Parathyroid adenoma (tissue), 2 donors: ENCODE results near the gene POTEJ.
"Not testable (repeated sequence)": the region's sequence is repeated elsewhere in the genome, so short reads cannot be mapped to it uniquely, and the experiment has no call there.

Experiments used
- H2AFZ ChIP-seq: fragments of 300-600 bp; sonication (generic); one replicate; pipeline ENCODE4 v1.7.0; 2017; ENCODE audit warnings: antibody characterized with exemption, mild to moderate bottlenecking
- H3K27ac ChIP-seq: fragments of 300-600 bp; sonication (generic); one replicate; pipeline ENCODE4 v1.7.0; 2017
- H3K27me3 ChIP-seq: fragments of 300-600 bp; sonication (generic); one replicate; pipeline ENCODE4 v1.7.0; 2017; ENCODE audit warnings: low read length; ENCODE audit not compliant: control insufficient read depth, insufficient read depth
- H3K36me3 ChIP-seq: fragments of 300-600 bp; sonication (generic); one replicate; pipeline ENCODE4 v1.7.0; 2017; ENCODE audit warnings: low read length; ENCODE audit not compliant: control insufficient read depth, insufficient read depth
- H3K4me1 ChIP-seq: fragments of 300-600 bp; sonication (generic); one replicate; pipeline ENCODE4 v1.7.0; 2017; ENCODE audit warnings: control low read depth
- H3K4me2 ChIP-seq: fragments of 300-600 bp; sonication (generic); one replicate; pipeline ENCODE4 v1.7.0; 2017; ENCODE audit warnings: low read length
- H3K4me3 ChIP-seq: fragments of 300-600 bp; sonication (generic); one replicate; pipeline ENCODE4 v1.7.0; 2017; ENCODE audit warnings: low read depth, low read length
- H3K79me2 ChIP-seq: fragments of 300-600 bp; sonication (generic); one replicate; pipeline ENCODE4 v1.7.0; 2017; ENCODE audit warnings: control low read depth
- H3K9ac ChIP-seq: fragments of 300-600 bp; sonication (generic); one replicate; pipeline ENCODE4 v1.7.0; 2017; ENCODE audit warnings: mild to moderate bottlenecking
- H3K9me3 ChIP-seq: fragments of 300-600 bp; sonication (generic); one replicate; pipeline ENCODE4 v1.7.0; 2017; ENCODE audit warnings: low read length; ENCODE audit not compliant: control insufficient read depth
- donor health status: primary hyperparathyroidism.

POTEJ gene

GRCh38 chr2:130601648-130602302, 9.5 kb upstream of the POTEJ start:
- not testable (repeated sequence) for H2AFZ ChIP-seq, H3K4me1 ChIP-seq, H3K9me3 ChIP-seq, H3K27me3 ChIP-seq, H3K4me3 ChIP-seq, H3K4me2 ChIP-seq, H3K79me2 ChIP-seq, H3K36me3 ChIP-seq, H3K9ac ChIP-seq, H3K27ac ChIP-seq

DNA sequence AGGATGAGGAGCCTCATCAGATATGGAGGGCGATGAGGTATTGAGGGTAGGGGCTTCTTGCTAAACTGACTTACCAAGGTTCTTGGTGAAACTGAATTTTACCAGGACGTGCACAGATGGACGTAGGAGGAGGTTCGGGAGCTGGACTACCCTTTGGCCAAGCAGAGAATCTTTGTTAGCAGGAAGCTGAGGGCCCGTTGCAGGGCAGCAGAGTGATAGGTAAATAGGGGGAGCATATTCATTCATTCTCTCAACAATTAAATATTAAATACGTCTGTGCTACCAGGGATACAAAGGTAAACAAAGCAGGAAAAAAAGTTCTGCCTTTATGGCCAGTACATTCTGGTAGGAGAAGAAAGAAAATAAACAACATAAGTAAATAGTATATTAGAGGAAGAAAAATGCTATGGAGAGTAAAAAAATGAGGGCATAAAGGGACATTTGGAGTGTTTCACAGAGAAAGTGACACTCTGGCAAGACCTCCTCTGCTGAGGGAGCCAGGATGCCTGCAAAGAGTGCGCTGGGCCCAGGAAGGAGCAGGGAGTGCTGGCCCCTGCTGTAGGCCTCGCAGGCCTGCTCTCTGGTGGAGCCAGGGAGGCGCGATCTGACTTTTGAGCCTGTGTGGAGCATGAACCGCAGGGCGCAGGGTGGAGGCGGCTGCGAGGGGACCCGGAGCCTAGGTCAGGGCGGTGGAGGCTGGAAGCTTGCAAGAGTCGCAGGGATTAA, 2.8 kb upstream of the POTEJ start:
- not testable (repeated sequence) for H3K9me3 ChIP-seq, H3K9ac ChIP-seq, H3K27ac ChIP-seq, H3K27me3 ChIP-seq, H3K4me2 ChIP-seq, H3K79me2 ChIP-seq, H3K4me3 ChIP-seq, H2AFZ ChIP-seq, H3K36me3 ChIP-seq, H3K4me1 ChIP-seq

GRCh38 chr2:130609002-130609920, 2.0 kb upstream of the POTEJ start:
- H3K27ac ChIP-seq, H3K4me1 ChIP-seq, H3K4me2 ChIP-seq, H3K4me3 ChIP-seq, H3K36me3 ChIP-seq, H3K9me3 ChIP-seq, H3K79me2 ChIP-seq, H2AFZ ChIP-seq, H3K9ac ChIP-seq, H3K27me3 ChIP-seq: not testable (repeated sequence)

DNA sequence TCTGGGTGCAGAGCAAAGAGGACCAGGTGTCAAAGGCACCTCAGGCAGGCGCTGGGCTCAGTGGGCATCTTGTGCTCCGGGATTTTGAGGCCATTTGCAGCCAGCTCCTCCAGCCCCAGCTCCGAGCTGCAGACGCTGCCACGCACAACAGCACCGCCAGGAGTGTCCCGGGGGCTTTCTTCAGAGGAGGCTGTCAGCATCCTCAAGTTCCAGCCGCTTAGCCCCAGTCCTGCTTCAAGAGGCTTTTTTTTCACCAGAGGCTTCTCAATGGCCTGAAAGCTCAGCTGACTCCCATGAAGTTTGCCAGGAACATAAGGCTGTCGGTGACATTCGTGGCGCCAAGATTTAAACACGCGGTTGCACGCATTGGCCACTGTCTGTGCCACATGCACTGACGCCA, 754 bp upstream of the POTEJ start:
- not testable (repeated sequence) for H3K9ac ChIP-seq, H3K27me3 ChIP-seq, H3K9me3 ChIP-seq, H3K4me3 ChIP-seq, H3K4me2 ChIP-seq, H3K79me2 ChIP-seq, H3K27ac ChIP-seq, H3K4me1 ChIP-seq, H3K36me3 ChIP-seq, H2AFZ ChIP-seq

- not testable (repeated sequence) for H3K79me2 ChIP-seq, H3K27ac ChIP-seq, H3K9me3 ChIP-seq, H3K4me1 ChIP-seq, H3K4me3 ChIP-seq, H3K27me3 ChIP-seq, H3K9ac ChIP-seq, H3K36me3 ChIP-seq, H2AFZ ChIP-seq, H3K4me2 ChIP-seq
Measured at GRCh38 chr2:130628784-130629475, 17.7 kb downstream of the POTEJ start.

- not testable (repeated sequence) for H2AFZ ChIP-seq, H3K36me3 ChIP-seq, H3K4me2 ChIP-seq, H3K4me3 ChIP-seq, H3K79me2 ChIP-seq, H3K9ac ChIP-seq, H3K27ac ChIP-seq, H3K9me3 ChIP-seq, H3K27me3 ChIP-seq, H3K4me1 ChIP-seq
Measured at GRCh38 chr2:130638973-130639372, 27.7 kb downstream of the POTEJ start.

DNA sequence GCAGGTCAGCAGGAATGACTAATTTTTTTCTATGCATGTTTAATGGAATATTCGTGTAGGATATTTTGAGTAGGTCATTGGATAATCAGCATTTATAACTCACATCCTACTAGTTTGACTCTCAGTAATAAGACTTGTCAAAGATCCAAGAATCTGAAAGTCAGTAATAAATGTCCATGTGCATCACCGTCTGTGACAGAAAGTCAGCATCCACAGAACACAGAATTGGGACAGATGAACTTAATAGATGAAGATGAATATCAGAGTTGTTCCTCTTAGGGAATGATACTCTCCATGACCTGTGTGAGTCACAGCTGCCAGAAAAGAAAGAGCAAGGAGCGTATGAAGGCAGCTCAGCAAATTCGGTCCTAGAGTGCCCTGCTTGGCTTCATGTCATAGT, 30.4 kb downstream of the POTEJ start:
- not testable (repeated sequence) for H3K27ac ChIP-seq, H3K36me3 ChIP-seq, H3K4me2 ChIP-seq, H2AFZ ChIP-seq, H3K27me3 ChIP-seq, H3K4me1 ChIP-seq, H3K9ac ChIP-seq, H3K79me2 ChIP-seq, H3K9me3 ChIP-seq, H3K4me3 ChIP-seq

DNA sequence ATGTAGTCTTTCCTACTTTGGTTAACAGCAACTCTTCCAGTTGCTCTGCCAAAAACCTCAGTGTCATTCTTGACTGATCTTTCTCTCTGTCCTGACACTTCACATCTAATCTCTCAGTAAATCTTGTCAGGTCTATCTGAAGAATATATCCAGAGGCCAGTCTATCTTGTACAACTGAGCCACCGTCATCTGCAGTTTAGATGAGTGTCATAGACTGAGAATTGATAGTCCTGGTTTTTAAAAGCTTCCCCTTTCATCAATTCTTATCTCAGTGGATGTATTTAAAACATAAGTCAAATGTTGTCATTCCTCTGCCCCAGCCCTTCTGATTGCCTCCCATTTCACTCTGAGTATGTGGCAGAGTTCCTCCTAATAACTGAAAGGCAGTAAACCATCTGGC, 38.0 kb downstream of the POTEJ start:
- H3K36me3 ChIP-seq, H3K79me2 ChIP-seq, H3K4me3 ChIP-seq, H3K4me1 ChIP-seq, H2AFZ ChIP-seq, H3K9ac ChIP-seq, H3K27ac ChIP-seq, H3K4me2 ChIP-seq, H3K9me3 ChIP-seq, H3K27me3 ChIP-seq: not testable (repeated sequence)

DNA sequence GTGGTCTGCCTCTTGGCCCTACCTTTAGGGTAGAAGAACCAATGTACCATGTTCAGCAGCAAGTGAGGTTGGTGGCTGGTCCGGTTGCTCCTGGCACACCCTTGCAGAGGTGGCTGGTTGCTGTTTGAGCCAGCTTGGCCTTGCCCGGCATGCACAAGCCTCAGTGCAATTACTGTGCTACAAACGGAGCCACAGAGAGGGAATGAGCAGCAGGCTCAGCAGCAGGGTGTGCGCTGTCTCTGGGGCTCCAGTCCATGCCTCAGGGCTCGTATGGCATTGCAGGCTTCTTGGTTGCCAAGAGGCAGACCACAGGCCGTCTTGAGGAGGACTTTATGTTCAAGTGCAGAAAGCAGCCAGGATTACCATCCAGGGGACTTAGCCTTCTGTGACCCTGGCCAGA, 53.3 kb downstream of the POTEJ start:
- H3K27me3 ChIP-seq, H3K36me3 ChIP-seq, H3K27ac ChIP-seq, H3K9me3 ChIP-seq, H3K4me1 ChIP-seq, H3K4me2 ChIP-seq, H3K79me2 ChIP-seq, H3K9ac ChIP-seq, H2AFZ ChIP-seq, H3K4me3 ChIP-seq: not testable (repeated sequence)

DNA sequence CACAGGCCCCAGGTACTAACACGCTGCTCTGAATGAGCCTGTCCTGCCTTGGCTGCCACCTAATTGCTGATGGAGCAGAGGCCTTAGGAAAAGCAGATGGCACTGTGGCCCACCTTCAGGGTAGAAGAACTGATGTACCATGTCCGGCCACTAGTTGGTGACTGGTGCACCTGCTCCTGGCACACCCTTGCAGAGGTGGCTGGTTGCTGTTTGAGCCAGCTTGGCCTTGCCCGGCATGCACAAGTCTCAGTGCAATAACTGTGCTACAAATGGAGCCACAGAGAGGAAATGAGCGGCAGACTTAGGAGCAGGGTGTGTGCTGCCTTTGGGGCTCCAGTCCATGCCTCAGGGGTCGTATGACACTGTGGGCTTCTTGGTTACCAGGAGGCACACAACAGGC, 54.4 kb downstream of the POTEJ start:
- not testable (repeated sequence) for H3K27me3 ChIP-seq, H3K9me3 ChIP-seq, H3K4me2 ChIP-seq, H2AFZ ChIP-seq, H3K4me1 ChIP-seq, H3K36me3 ChIP-seq, H3K79me2 ChIP-seq, H3K4me3 ChIP-seq, H3K27ac ChIP-seq, H3K9ac ChIP-seq
